ENCODE results near the gene CLEC20A. TPM values are rescaled to one million over a fixed set of nuclear protein-coding genes. Genes with fewer than 3 reads are reported as not detected.

Gene CLEC20A
- total RNA-seq, 1 donor from 2014 or later, result not detected

GRCh38 chr1:178512566-178513277 is 16.0 kb upstream of the CLEC20A start, which contains the start of gene TEX35:
TEX35 (plus strand) TSS chr1:178513109; CDS start chr1:178513189, 80 bp downstream.
- Mint-ChIP-seq H3K4me3 (ENCODE audit: unreplicated experiment) (no peak within 1 kb of the TSS), H3K27me3 (ENCODE audit: unreplicated experiment) (no peaks in the 10 kb centered on the region), H3K4me1 (ENCODE audit: low read depth, unreplicated experiment) (peaks cover 7% of the 10 kb centered on the region), H3K9me3 (ENCODE audit: unreplicated experiment) (no peaks in the 10 kb centered on the region), H3K36me3 (ENCODE audit: unreplicated experiment) (no peaks in the 10 kb centered on the region), H3K27ac (ENCODE audit: unreplicated experiment) (no peak within 1 kb of the TSS)
- no peak for DNase-seq
- no peak for TF ChIP-seq CTCF (IDR thresholded peaks at IDR 0.05; ENCODE audit: partially characterized antibody, unreplicated experiment)

GRCh38 chr1:178510155-178510554 is 13.4 kb upstream of the CLEC20A start:
- Mint-ChIP-seq H3K36me3 (ENCODE audit: unreplicated experiment) (no peaks in the 10 kb centered on the region), H3K27me3 (ENCODE audit: unreplicated experiment) (no peaks in the 10 kb centered on the region), H3K4me1 (ENCODE audit: low read depth, unreplicated experiment) (peaks cover 7% of the 10 kb centered on the region), H3K27ac (ENCODE audit: unreplicated experiment) (no peak overlapping the region), H3K9me3 (ENCODE audit: unreplicated experiment) (no peaks in the 10 kb centered on the region), H3K4me3 (ENCODE audit: unreplicated experiment) (no peak overlapping the region)
- DNase-seq, result no peak
- TF ChIP-seq CTCF (IDR thresholded peaks at IDR 0.05; ENCODE audit: partially characterized antibody, unreplicated experiment), result no peak

GRCh38 chr1:178509414-178510007 is 12.7 kb upstream of the CLEC20A start:
- H3K4me1 Mint-ChIP-seq (ENCODE audit: low read depth, unreplicated experiment), result peaks cover 6% of the 10 kb centered on the region
- no peaks in the 10 kb centered on the region for H3K36me3 Mint-ChIP-seq (ENCODE audit: unreplicated experiment)
- no peak overlapping the region for H3K27ac Mint-ChIP-seq (ENCODE audit: unreplicated experiment)
- TF ChIP-seq CTCF (IDR thresholded peaks at IDR 0.05; ENCODE audit: partially characterized antibody, unreplicated experiment), result no peak
- no peak overlapping the region for H3K4me3 Mint-ChIP-seq (ENCODE audit: unreplicated experiment)
- H3K27me3 Mint-ChIP-seq (ENCODE audit: unreplicated experiment), result no peaks in the 10 kb centered on the region
- H3K9me3 Mint-ChIP-seq (ENCODE audit: unreplicated experiment), result no peaks in the 10 kb centered on the region
- no peak for DNase-seq

- H3K36me3 Mint-ChIP-seq (ENCODE audit: unreplicated experiment), result peaks cover 4% of the 10 kb centered on the region
- no peak for TF ChIP-seq CTCF (IDR thresholded peaks at IDR 0.05; ENCODE audit: partially characterized antibody, unreplicated experiment)
- no peaks in the 10 kb centered on the region for H3K27me3 Mint-ChIP-seq (ENCODE audit: unreplicated experiment)
- no peak for DNase-seq
- no peaks in the 10 kb centered on the region for H3K4me1 Mint-ChIP-seq (ENCODE audit: low read depth, unreplicated experiment)
- H3K4me3 Mint-ChIP-seq (ENCODE audit: unreplicated experiment), result no peak overlapping the region
- no peaks in the 10 kb centered on the region for H3K9me3 Mint-ChIP-seq (ENCODE audit: unreplicated experiment)
- no peak overlapping the region for H3K27ac Mint-ChIP-seq (ENCODE audit: unreplicated experiment)
Measured at GRCh38 chr1:178506669-178507068, 9.9 kb upstream of the CLEC20A start.

GRCh38 chr1:178506177-178506576 is 9.4 kb upstream of the CLEC20A start:
- no peak for DNase-seq
- Mint-ChIP-seq H3K27me3 (ENCODE audit: unreplicated experiment) (no peaks in the 10 kb centered on the region), H3K4me3 (ENCODE audit: unreplicated experiment) (no peak overlapping the region), H3K4me1 (ENCODE audit: low read depth, unreplicated experiment) (no peaks in the 10 kb centered on the region), H3K36me3 (ENCODE audit: unreplicated experiment) (peaks cover 4% of the 10 kb centered on the region), H3K27ac (ENCODE audit: unreplicated experiment) (no peak overlapping the region), H3K9me3 (ENCODE audit: unreplicated experiment) (peaks cover under 1% of the 10 kb centered on the region)
- no peak for TF ChIP-seq CTCF (IDR thresholded peaks at IDR 0.05; ENCODE audit: partially characterized antibody, unreplicated experiment)

All from glutamatergic neuron (in vitro differentiated cells).